Transverse colon (tissue), 4 donors: Measurements from ENCODE around the gene MACC1. TPM values are rescaled to one million over a fixed set of nuclear protein-coding genes. Genes with fewer than 3 reads are reported as not detected.

Experiments
- DNase-seq: peaks from one replicate; pipeline ENCODE4 v3.0.0-alpha.2; 2019
- H3K27ac ChIP-seq, 4 donors: fragments of 200-600 bp; sonication (generic); 2 replicates each; pipeline ENCODE4 v1.5.1; 2016 to 2018; ENCODE audit warnings: inconsistent platforms in 4 of 4
- H3K27me3 ChIP-seq: fragments of 200-600 bp; sonication (generic); 2 replicates; pipeline ENCODE4 v1.5.1; 2017; ENCODE audit warnings: inconsistent platforms
- H3K36me3 ChIP-seq, 4 donors: fragments of 200-600 bp; sonication (generic); 2 replicates each; pipeline ENCODE4 v1.5.1; 2017 to 2019; ENCODE audit warnings: inconsistent platforms in 4 of 4
- H3K4me1 ChIP-seq, 4 donors: fragments of 200-600 bp; sonication (generic); 2 replicates each; pipeline ENCODE4 v1.5.1; 2017 to 2020; ENCODE audit warnings: inconsistent platforms in 4 of 4
- H3K4me3 ChIP-seq, 4 donors: fragments of 200-600 bp; sonication (generic); 1 replicate in 1 of 4; 2 replicates in 3 of 4; pipeline versions ENCODE4 v1.5.1 to v1.6.1; 2017 to 2019; ENCODE audit warnings: inconsistent platforms in 4 of 4
- H3K9me3 ChIP-seq, 2 donors: fragments of 200-600 bp; sonication (generic); 2 replicates each; pipeline ENCODE4 v1.5.1; 2017 to 2019; ENCODE audit warnings: inconsistent platforms in 2 of 2
- EP300 ChIP-seq: sonication (generic); formaldehyde crosslinking; IDR thresholded peaks from one replicate; pipeline ENCODE4 v1.6.1; 2017; ENCODE audit warnings: antibody characterized with exemption, low read depth
- POLR2A ChIP-seq: fragments of 450-650 bp; IDR thresholded peaks from one replicate; pipeline ENCODE4 v1.6.1; 2016; ENCODE audit warnings: antibody characterized with exemption, mild to moderate bottlenecking, moderate library complexity
- POLR2AphosphoS5 ChIP-seq, 3 donors: sonication (generic); formaldehyde crosslinking; IDR thresholded peaks; one replicate each; pipeline ENCODE4 v1.6.1; 2016; ENCODE audit warnings: antibody characterized with exemption in 3 of 3
- WGBS, 2 donors: methylation state at CpG; one replicate each; pipeline ENCODE4 v1.1.5; 2018; ENCODE audit warnings: low coverage in 1 of 2; 5-methylcytosine and 5-hydroxymethylcytosine counted together
- in situ Hi-C, 4 donors: fragments of 200-750 bp; cut with MboI; loops; one replicate each; pipeline versions ENCODE4 v1.15.0 to v1.15.1; 2017; ENCODE audit warnings: low sequenced_read_pairs in 3 of 4, low pct_ligation_motif_present in 1 of 4, low pct_unique_long_range_greater_than_20kb in 1 of 4
- intact Hi-C: fragments of 100-400 bp; cut with DNase I; formaldehyde crosslinking; loops from one replicate; pipeline ENCODE4 v1.15.1; 2023; ENCODE audit warnings: low total_unique reads
- total RNA-seq, 4 donors: library from RNA; depleted of rRNA; stranded (reverse); fragments of >200 nt; gene quantifications; one replicate each; pipeline ENCODE4 v1.1.0, GENCODE V29; 2016
- TF ChIP-seq, protein P1 (sequence below), 5 experiments: fragments of 200-600 bp in 3 of 5; fragments of 450-650 bp in 2 of 5; sonication (generic) in 3 of 5; IDR thresholded peaks; 1 replicate in 2 of 5; 2 replicates in 3 of 5; pipeline ENCODE4 v1.5.1; 2016 to 2017; ENCODE audit warnings: antibody characterized with exemption in 5 of 5, inconsistent platforms in 3 of 5, mild to moderate bottlenecking in 2 of 5, moderate library complexity in 1 of 5

MACC1 gene
- total RNA-seq, 4 donors from 2014 or later: 5.2 to 9.8 (median 7.2) TPM

DNA sequence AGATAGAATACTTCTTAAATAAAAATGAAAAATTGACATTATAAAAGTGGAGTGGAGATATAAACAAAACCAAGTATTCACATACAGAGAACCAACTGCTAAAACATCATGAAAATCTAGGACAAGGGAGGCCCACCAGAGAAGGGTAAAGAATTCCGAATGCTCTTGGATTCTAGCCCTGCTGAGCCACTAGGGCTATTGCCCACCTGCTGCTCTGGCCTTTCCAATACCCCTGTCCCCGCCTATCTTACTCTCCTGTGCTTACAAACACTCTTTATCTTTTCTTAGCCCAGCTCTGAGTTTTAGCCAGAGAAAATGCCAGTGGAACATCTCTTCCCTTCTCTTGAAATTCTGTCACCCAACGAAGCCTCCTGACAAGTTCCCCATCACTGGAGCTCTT is 100.3 kb downstream of the MACC1 start:
- DNase-seq: no peak
- Histone ChIP-seq H3K4me3 (no peak overlapping the region), H3K27ac (no peak overlapping the region), H3K4me1 (peaks cover 0 to 16% (median 7%) of the 10 kb centered on the region in 4 donors), H3K36me3 (no peaks in the 10 kb centered on the region), H3K27me3 (no peaks in the 10 kb centered on the region), H3K9me3 (no peaks in the 10 kb centered on the region)
- in situ Hi-C loops: no loop called here
- TF ChIP-seq EP300 (no peak), POLR2AphosphoS5 (IDR thresholded peaks at IDR 0.05) (no peak), POLR2A (no peak)
- TF ChIP-seq, protein P1, sequence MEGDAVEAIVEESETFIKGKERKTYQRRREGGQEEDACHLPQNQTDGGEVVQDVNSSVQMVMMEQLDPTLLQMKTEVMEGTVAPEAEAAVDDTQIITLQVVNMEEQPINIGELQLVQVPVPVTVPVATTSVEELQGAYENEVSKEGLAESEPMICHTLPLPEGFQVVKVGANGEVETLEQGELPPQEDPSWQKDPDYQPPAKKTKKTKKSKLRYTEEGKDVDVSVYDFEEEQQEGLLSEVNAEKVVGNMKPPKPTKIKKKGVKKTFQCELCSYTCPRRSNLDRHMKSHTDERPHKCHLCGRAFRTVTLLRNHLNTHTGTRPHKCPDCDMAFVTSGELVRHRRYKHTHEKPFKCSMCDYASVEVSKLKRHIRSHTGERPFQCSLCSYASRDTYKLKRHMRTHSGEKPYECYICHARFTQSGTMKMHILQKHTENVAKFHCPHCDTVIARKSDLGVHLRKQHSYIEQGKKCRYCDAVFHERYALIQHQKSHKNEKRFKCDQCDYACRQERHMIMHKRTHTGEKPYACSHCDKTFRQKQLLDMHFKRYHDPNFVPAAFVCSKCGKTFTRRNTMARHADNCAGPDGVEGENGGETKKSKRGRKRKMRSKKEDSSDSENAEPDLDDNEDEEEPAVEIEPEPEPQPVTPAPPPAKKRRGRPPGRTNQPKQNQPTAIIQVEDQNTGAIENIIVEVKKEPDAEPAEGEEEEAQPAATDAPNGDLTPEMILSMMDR (IDR thresholded peaks at IDR 0.05): no peak
- intact Hi-C loops: no loop called here
- WGBS, 2 donors: 81 to 88% methylated on average over 3 of the region's 3 CpGs

DNA sequence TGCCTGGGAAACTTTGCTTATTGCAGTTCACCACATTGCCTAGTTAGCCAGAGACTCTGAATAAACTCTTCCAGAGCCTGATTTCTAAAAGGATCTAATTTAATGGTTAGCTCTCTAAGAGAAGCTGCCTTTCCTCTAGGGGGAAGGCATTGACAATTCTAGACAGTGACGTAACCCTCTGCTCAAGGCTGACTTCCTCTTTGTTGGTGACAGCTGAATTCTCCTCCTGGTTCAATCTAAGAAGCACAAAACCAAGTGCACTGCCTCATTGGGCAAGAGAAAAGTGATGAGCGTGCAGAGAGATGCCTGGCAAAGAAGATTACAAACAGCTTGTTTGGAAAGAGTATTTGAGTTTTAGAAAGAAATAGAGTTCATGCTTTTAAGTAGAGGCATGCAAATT is 102.7 kb downstream of the MACC1 start:
- intact Hi-C loops (no loop called here), in situ Hi-C loops (no loop called here)
- Histone ChIP-seq H3K9me3 (no peaks in the 10 kb centered on the region), H3K27ac (no peak overlapping the region), H3K4me3 (no peak overlapping the region), H3K4me1 (peaks cover 0 to 24% (median 10%) of the 10 kb centered on the region in 4 donors), H3K27me3 (no peaks in the 10 kb centered on the region), H3K36me3 (no peaks in the 10 kb centered on the region)
- peak; percentile 13 for DNase-seq
- TF ChIP-seq POLR2AphosphoS5 (IDR thresholded peaks at IDR 0.05) (no peak), EP300 (no peak), POLR2A (no peak)
- TF ChIP-seq, protein P1 (IDR thresholded peaks at IDR 0.05): no peak
- 47 to 65% methylated on average over 2 of the region's 2 CpGs for WGBS, 2 donors

DNA sequence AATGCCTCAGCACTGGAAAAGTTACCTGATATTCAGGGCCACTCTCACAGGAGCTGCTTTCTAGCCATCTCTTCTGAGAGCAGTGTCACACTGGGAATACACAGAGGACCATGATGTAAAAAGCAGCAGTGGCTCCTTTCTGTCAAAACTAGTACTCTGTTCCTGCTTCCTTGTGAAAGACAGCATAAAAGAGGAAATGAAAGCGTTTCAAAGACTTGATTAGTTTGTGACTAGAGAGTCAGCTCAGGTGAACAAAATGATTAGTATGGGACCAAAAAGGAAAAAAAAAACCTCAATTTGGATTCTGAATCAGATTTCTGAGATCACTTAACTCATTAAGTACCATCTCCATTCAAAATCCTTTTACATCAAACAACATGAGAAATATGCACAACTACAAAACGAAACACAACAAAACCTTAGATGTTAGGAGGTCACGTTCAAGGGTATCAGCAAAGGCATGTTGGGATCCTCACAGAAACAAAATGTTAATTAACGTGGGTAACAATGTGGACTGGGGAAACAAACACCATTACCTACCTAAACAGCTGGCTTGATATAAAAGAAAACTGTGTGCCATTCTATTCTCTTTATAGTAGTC is 103.7 kb downstream of the MACC1 start:
- no peaks in the 10 kb centered on the region for H3K36me3 ChIP-seq
- intact Hi-C loops (no loop called here), in situ Hi-C loops (no loop called here)
- peak overlapping the region in 3 of 4 donors; percentile 27 to 63 (median 28) for H3K27ac ChIP-seq
- no peak for TF ChIP-seq POLR2AphosphoS5 (IDR thresholded peaks at IDR 0.05)
- no peak for TF ChIP-seq EP300
- TF ChIP-seq POLR2A: no peak
- TF ChIP-seq, protein P1 (IDR thresholded peaks at IDR 0.05): no peak
- 58 to 64% methylated on average over 4 of the region's 4 CpGs for WGBS, 2 donors
- H3K9me3 ChIP-seq: no peaks in the 10 kb centered on the region
- H3K4me1 ChIP-seq: peaks cover 0 to 24% (median 10%) of the 10 kb centered on the region in 4 donors
- no peak for DNase-seq
- H3K4me3 ChIP-seq: no peak overlapping the region
- no peaks in the 10 kb centered on the region for H3K27me3 ChIP-seq

DNA sequence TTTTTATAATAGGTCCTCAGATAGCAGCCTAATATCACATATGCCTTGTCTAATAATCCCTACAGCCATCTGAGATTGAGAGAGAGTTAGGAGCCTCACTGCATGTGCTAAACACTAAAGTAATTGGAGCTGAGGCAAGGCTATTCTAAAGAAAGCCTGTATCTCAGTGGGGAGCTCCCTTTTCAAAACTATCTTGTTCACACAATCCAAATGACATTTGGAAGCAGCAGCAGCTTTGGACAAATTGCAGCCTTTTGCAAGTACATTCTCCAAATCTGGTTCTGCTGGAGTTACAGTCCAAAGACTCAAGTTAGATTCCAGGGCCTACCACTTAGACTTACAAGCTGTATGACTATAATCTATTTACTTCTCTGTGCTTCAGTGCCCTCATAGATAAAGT is 104.5 kb downstream of the MACC1 start:
- H3K27me3 ChIP-seq: no peaks in the 10 kb centered on the region
- no peaks in the 10 kb centered on the region for H3K36me3 ChIP-seq
- no peak for DNase-seq
- in situ Hi-C loops: no loop called here
- H3K27ac ChIP-seq: peak overlapping the region in 3 of 4 donors; percentile 27 to 63 (median 28)
- peaks cover 0 to 28% (median 12%) of the 10 kb centered on the region in 4 donors for H3K4me1 ChIP-seq
- no peaks in the 10 kb centered on the region for H3K9me3 ChIP-seq
- no peak overlapping the region for H3K4me3 ChIP-seq
- intact Hi-C loops: no loop called here
- TF ChIP-seq POLR2AphosphoS5 (IDR thresholded peaks at IDR 0.05) (no peak), POLR2A (no peak), EP300 (no peak)
- TF ChIP-seq, protein P1 (IDR thresholded peaks at IDR 0.05): no peak
